ENCODE results near the gene ACAP2.
"Not testable (repeated sequence)": the region's sequence is repeated elsewhere in the genome, so short reads cannot be mapped to it uniquely, and the experiment has no call there.

ACAP2 gene

GRCh38 chr3:195238081-195238571 lies 204.7 kb downstream of the ACAP2 start:
- Histone ChIP-seq H2BK15ac (replicated peaks; ENCODE audit: low read depth) (no peak overlapping the region), H3K23ac (ENCODE audit: low read length) (no peak overlapping the region), H4K5ac (ENCODE audit: low read length) (no peak overlapping the region), H3K27me3 (ENCODE audit: insufficient read depth, low read length, poor library complexity) (no peaks in the 10 kb centered on the region), H2BK120ac (ENCODE audit: low read depth, low read length) (no peak overlapping the region), H3K4me1 (ENCODE audit: control insufficient read depth, low read depth, low read length) (no peaks in the 10 kb centered on the region), H2BK5ac (ENCODE audit: low read length) (no peak overlapping the region), H3K36me3 (ENCODE audit: control insufficient read depth, insufficient read depth, low read length) (no peaks in the 10 kb centered on the region), H3K4me3 (ENCODE audit: low read length) (no peak overlapping the region), H3K56ac (ENCODE audit: low read length) (no peak overlapping the region), H3K79me1 (ENCODE audit: low read length) (peaks cover 16% of the 10 kb centered on the region), H3K9ac (ENCODE audit: low read length) (no peak overlapping the region), H3K79me2 (ENCODE audit: control insufficient read depth, insufficient read depth, low read length) (peaks cover 10% of the 10 kb centered on the region), H2AK5ac (ENCODE audit: low read length) (no peak overlapping the region), H3K4ac (ENCODE audit: low read depth, low read length) (no peak overlapping the region), H3K4me2 (ENCODE audit: low read length) (no peak overlapping the region), H4K8ac (ENCODE audit: low read depth, low read length) (no peak overlapping the region), H3K27ac (ENCODE audit: low read depth, low read length) (no peak overlapping the region), H3K18ac (ENCODE audit: low read length) (no peak overlapping the region)
- no CpG with 5 or more reads among the region's 12 CpGs for WGBS (ENCODE audit: extremely low coverage, insufficient coverage, low lambda C conversion rate)
- DNase-seq: no peak

- no CpG with 5 or more reads among the region's 10 CpGs for WGBS (ENCODE audit: extremely low coverage, insufficient coverage, low lambda C conversion rate)
- no peak overlapping the region for H3K18ac ChIP-seq (ENCODE audit: low read length)
- H4K5ac ChIP-seq (ENCODE audit: low read length): no peak overlapping the region
- no peak overlapping the region for H3K4me3 ChIP-seq (ENCODE audit: low read length)
- DNase-seq: no peak
- no peak overlapping the region for H3K4me2 ChIP-seq (ENCODE audit: low read length)
- H2AK5ac ChIP-seq (ENCODE audit: low read length): no peak overlapping the region
- H3K79me2 ChIP-seq (ENCODE audit: control insufficient read depth, insufficient read depth, low read length): peaks cover 10% of the 10 kb centered on the region
- H4K8ac ChIP-seq (ENCODE audit: low read depth, low read length): no peak overlapping the region
- H3K9ac ChIP-seq (ENCODE audit: low read length): no peak overlapping the region
- H3K27ac ChIP-seq (ENCODE audit: low read depth, low read length): no peak overlapping the region
- H3K79me1 ChIP-seq (ENCODE audit: low read length): peaks cover 12% of the 10 kb centered on the region
- no peak overlapping the region for H2BK5ac ChIP-seq (ENCODE audit: low read length)
- no peak overlapping the region for H3K4ac ChIP-seq (ENCODE audit: low read depth, low read length)
- H3K27me3 ChIP-seq (ENCODE audit: insufficient read depth, low read length, poor library complexity): no peaks in the 10 kb centered on the region
- H2BK15ac ChIP-seq (replicated peaks; ENCODE audit: low read depth): no peak overlapping the region
- H3K23ac ChIP-seq (ENCODE audit: low read length): no peak overlapping the region
- no peaks in the 10 kb centered on the region for H3K36me3 ChIP-seq (ENCODE audit: control insufficient read depth, insufficient read depth, low read length)
- H3K4me1 ChIP-seq (ENCODE audit: control insufficient read depth, low read depth, low read length): no peaks in the 10 kb centered on the region
- no peak overlapping the region for H2BK120ac ChIP-seq (ENCODE audit: low read depth, low read length)
- H3K56ac ChIP-seq (ENCODE audit: low read length): no peak overlapping the region
Measured at GRCh38 chr3:195236801-195237570, 205.8 kb downstream of the ACAP2 start.

GRCh38 chr3:195236076-195236798 lies 206.6 kb downstream of the ACAP2 start:
- no peak for DNase-seq
- Histone ChIP-seq H4K5ac (ENCODE audit: low read length) (no peak overlapping the region), H3K23ac (ENCODE audit: low read length) (no peak overlapping the region), H4K8ac (ENCODE audit: low read depth, low read length) (no peak overlapping the region), H3K4me1 (ENCODE audit: control insufficient read depth, low read depth, low read length) (no peaks in the 10 kb centered on the region), H3K27me3 (ENCODE audit: insufficient read depth, low read length, poor library complexity) (no peaks in the 10 kb centered on the region), H3K18ac (ENCODE audit: low read length) (no peak overlapping the region), H3K27ac (ENCODE audit: low read depth, low read length) (no peak overlapping the region), H2BK15ac (replicated peaks; ENCODE audit: low read depth) (no peak overlapping the region), H3K4me3 (ENCODE audit: low read length) (no peak overlapping the region), H3K79me1 (ENCODE audit: low read length) (peaks cover 8% of the 10 kb centered on the region), H3K4me2 (ENCODE audit: low read length) (no peak overlapping the region), H3K36me3 (ENCODE audit: control insufficient read depth, insufficient read depth, low read length) (no peaks in the 10 kb centered on the region), H3K56ac (ENCODE audit: low read length) (no peak overlapping the region), H3K9ac (ENCODE audit: low read length) (no peak overlapping the region), H2BK120ac (ENCODE audit: low read depth, low read length) (no peak overlapping the region), H2AK5ac (ENCODE audit: low read length) (no peak overlapping the region), H3K4ac (ENCODE audit: low read depth, low read length) (no peak overlapping the region), H3K79me2 (ENCODE audit: control insufficient read depth, insufficient read depth, low read length) (peaks cover 4% of the 10 kb centered on the region), H2BK5ac (ENCODE audit: low read length) (no peak overlapping the region)
- WGBS (ENCODE audit: extremely low coverage, insufficient coverage, low lambda C conversion rate): no CpG with 5 or more reads among the region's 5 CpGs

GRCh38 chr3:195230244-195230643 lies 212.6 kb downstream of the ACAP2 start:
- WGBS (ENCODE audit: extremely low coverage, insufficient coverage, low lambda C conversion rate): no CpG with 5 or more reads among the region's 1 CpG
- H3K4me2 ChIP-seq (ENCODE audit: low read length): no peak overlapping the region

GRCh38 chr3:195228886-195229285 lies 213.9 kb downstream of the ACAP2 start:
- WGBS (ENCODE audit: extremely low coverage, insufficient coverage, low lambda C conversion rate): no CpG with 5 or more reads among the region's 5 CpGs
- H3K79me2 ChIP-seq (ENCODE audit: control insufficient read depth, insufficient read depth, low read length); H3K4ac ChIP-seq (ENCODE audit: low read depth, low read length); H3K79me1 ChIP-seq (ENCODE audit: low read length); H3K9ac ChIP-seq (ENCODE audit: low read length); H2BK5ac ChIP-seq (ENCODE audit: low read length); H2BK120ac ChIP-seq (ENCODE audit: low read depth, low read length); H3K4me3 ChIP-seq (ENCODE audit: low read length); H3K4me1 ChIP-seq (ENCODE audit: control insufficient read depth, low read depth, low read length); H3K18ac ChIP-seq (ENCODE audit: low read length); H2AK5ac ChIP-seq (ENCODE audit: low read length); H3K36me3 ChIP-seq (ENCODE audit: control insufficient read depth, insufficient read depth, low read length); H3K4me2 ChIP-seq (ENCODE audit: low read length); H4K5ac ChIP-seq (ENCODE audit: low read length); H3K23ac ChIP-seq (ENCODE audit: low read length); H4K8ac ChIP-seq (ENCODE audit: low read depth, low read length); H2BK15ac ChIP-seq (replicated peaks; ENCODE audit: low read depth); DNase-seq; H3K56ac ChIP-seq (ENCODE audit: low read length); H3K27ac ChIP-seq (ENCODE audit: low read depth, low read length); H3K27me3 ChIP-seq (ENCODE audit: insufficient read depth, low read length, poor library complexity): not testable (repeated sequence)

More at GRCh38 chr3:195230244-195230643, 212.6 kb downstream of the ACAP2 start:
- Histone ChIP-seq H3K4me3 (ENCODE audit: low read length) (no peak overlapping the region), H3K36me3 (ENCODE audit: control insufficient read depth, insufficient read depth, low read length) (no peaks in the 10 kb centered on the region), H3K9ac (ENCODE audit: low read length) (no peak overlapping the region), H2BK5ac (ENCODE audit: low read length) (no peak overlapping the region), H4K8ac (ENCODE audit: low read depth, low read length) (no peak overlapping the region), H3K27ac (ENCODE audit: low read depth, low read length) (no peak overlapping the region), H2BK15ac (replicated peaks; ENCODE audit: low read depth) (no peak overlapping the region), H3K56ac (ENCODE audit: low read length) (no peak overlapping the region), H3K4ac (ENCODE audit: low read depth, low read length) (no peak overlapping the region), H4K5ac (ENCODE audit: low read length) (no peak overlapping the region), H2BK120ac (ENCODE audit: low read depth, low read length) (no peak overlapping the region), H2AK5ac (ENCODE audit: low read length) (no peak overlapping the region), H3K4me1 (ENCODE audit: control insufficient read depth, low read depth, low read length) (no peaks in the 10 kb centered on the region), H3K23ac (ENCODE audit: low read length) (no peak overlapping the region), H3K27me3 (ENCODE audit: insufficient read depth, low read length, poor library complexity) (no peaks in the 10 kb centered on the region), H3K79me1 (ENCODE audit: low read length) (peaks cover 2% of the 10 kb centered on the region), H3K18ac (ENCODE audit: low read length) (no peak overlapping the region), H3K79me2 (ENCODE audit: control insufficient read depth, insufficient read depth, low read length) (no peaks in the 10 kb centered on the region)
- no peak for DNase-seq
